Measurements from ENCODE around the gene NFIB.

DNA sequence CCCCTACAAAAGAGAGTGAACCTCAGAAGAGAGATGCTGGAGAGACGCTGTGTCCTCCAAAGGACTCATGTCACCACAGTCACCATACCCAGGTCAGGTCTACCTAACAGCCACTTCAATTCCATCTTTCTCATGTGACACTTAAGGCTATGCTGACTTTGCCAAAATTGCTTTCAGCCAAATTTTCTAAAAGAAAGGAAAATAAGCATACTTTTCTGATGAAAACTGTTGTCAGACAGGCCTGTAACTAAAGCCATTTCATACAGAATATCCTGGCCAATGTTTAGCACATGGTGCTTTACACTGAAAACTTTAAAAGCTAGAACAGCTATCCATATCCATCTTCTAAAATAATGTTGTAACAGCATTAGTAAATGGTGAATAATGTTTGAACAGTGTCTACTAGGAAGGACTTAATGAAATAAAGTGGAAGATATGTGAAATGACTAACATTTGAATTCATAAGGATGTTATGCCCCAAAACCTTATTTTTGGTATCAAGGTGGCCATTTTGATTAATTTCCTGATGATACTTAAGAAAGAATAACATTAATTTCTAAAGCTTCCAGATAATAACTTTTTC lies 97.2 kb downstream of the NFIB start:
- no peak for TF ChIP-seq MXD4 (CRISPR knock-in tag; IDR thresholded peaks at IDR 0.05)
- TF ChIP-seq ZNF563 (CRISPR knock-in tag; IDR thresholded peaks at IDR 0.05): no peak
- TF ChIP-seq TBX3 (IDR thresholded peaks at IDR 0.05; ENCODE audit: borderline replicate concordance): no peak
- TF ChIP-seq KDM5A (IDR thresholded peaks at IDR 0.05; ENCODE audit: borderline replicate concordance, low read length): no peak
- TF ChIP-seq, protein P1, sequence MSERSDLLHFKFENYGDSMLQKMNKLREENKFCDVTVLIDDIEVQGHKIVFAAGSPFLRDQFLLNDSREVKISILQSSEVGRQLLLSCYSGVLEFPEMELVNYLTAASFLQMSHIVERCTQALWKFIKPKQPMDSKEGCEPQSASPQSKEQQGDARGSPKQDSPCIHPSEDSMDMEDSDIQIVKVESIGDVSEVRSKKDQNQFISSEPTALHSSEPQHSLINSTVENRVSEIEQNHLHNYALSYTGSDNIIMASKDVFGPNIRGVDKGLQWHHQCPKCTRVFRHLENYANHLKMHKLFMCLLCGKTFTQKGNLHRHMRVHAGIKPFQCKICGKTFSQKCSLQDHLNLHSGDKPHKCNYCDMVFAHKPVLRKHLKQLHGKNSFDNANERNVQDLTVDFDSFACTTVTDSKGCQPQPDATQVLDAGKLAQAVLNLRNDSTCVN (CRISPR knock-in tag; IDR thresholded peaks at IDR 0.05; ENCODE audit: borderline replicate concordance): no peak
- TF ChIP-seq SP1 (IDR thresholded peaks at IDR 0.05): no peak
- TF ChIP-seq SP1 (CRISPR knock-in tag; IDR thresholded peaks at IDR 0.05): no peak
- no peak for TF ChIP-seq CHD2 (IDR thresholded peaks at IDR 0.05; ENCODE audit: low read depth, low read length)
- TF ChIP-seq, protein P2, sequence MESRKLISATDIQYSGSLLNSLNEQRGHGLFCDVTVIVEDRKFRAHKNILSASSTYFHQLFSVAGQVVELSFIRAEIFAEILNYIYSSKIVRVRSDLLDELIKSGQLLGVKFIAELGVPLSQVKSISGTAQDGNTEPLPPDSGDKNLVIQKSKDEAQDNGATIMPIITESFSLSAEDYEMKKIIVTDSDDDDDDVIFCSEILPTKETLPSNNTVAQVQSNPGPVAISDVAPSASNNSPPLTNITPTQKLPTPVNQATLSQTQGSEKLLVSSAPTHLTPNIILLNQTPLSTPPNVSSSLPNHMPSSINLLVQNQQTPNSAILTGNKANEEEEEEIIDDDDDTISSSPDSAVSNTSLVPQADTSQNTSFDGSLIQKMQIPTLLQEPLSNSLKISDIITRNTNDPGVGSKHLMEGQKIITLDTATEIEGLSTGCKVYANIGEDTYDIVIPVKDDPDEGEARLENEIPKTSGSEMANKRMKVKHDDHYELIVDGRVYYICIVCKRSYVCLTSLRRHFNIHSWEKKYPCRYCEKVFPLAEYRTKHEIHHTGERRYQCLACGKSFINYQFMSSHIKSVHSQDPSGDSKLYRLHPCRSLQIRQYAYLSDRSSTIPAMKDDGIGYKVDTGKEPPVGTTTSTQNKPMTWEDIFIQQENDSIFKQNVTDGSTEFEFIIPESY (CRISPR knock-in tag; IDR thresholded peaks at IDR 0.05): no peak
- TF ChIP-seq ZNF850 (CRISPR knock-in tag; conservative IDR thresholded peaks at IDR 0.05): no peak
- TF ChIP-seq POLR2AphosphoS5 (IDR thresholded peaks at IDR 0.05; ENCODE audit: low read depth, low read length): no peak
- TF ChIP-seq ZNF761 (CRISPR knock-in tag; conservative IDR thresholded peaks at IDR 0.05): no peak
- TF ChIP-seq ZNF598 (CRISPR knock-in tag; IDR thresholded peaks at IDR 0.05; ENCODE audit: borderline replicate concordance): no peak
- no peak for TF ChIP-seq ZNF326 (CRISPR knock-in tag; IDR thresholded peaks at IDR 0.05; ENCODE audit: borderline replicate concordance)

Measured in HepG2 (cell line).